GM13976 (cell line): ENCODE measurements around the gene RAB20.

Experiments
- DNase-seq: peaks from one replicate; pipeline ENCODE4 v3.0.0; 2012; ENCODE audit warnings: low spot score
- in situ Hi-C: fragments of 300-500 bp; cut with MboI; formaldehyde crosslinking; loops from one replicate; pipeline ENCODE4 v1.12.0; 2022; ENCODE audit warnings: low sequenced_read_pairs, mixed read lengths, inconsistent platforms; ENCODE audit not compliant: unreplicated experiment
- TF ChIP-seq, protein P1 (sequence below): IDR thresholded peaks from 2 replicates; pipeline ENCODE4 v1.5.1; 2012; ENCODE audit warnings: borderline replicate concordance, mild to moderate bottlenecking; ENCODE audit not compliant: insufficient read depth; ENCODE audit errors: extremely low read depth, missing control alignments, control extremely low read depth

Gene RAB20

DNA sequence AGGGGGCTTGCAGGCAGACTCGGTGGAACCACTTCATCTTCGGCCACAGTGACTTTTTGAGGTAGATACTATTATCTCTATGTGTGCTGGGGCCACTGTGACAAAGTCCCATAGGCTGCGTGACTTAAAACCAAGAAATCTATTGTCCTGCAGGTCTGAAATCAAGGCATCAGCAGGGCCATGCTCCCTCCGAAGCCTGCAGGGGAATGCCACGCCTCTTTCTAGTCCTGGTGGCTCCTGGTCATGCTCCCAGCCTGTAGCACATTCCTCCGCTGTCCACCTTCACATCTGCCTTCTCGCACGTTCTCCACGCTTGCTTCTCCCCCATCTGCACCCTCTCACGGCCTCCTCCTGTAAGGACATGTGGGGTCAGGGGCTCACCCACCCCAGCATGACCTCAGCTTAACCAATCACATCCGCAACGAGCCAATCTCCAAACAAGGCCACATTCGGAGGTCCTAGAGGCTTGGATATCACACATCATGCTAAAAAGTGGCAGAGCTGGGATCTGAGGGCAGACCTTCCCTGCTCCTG is 21.0 kb upstream of the RAB20 start:
- in situ Hi-C loops, result loop anchor here (25.0 kb wide), 1 partner anchor 230 kb away; no protein-coding TSS in a partner anchor
- no peak for DNase-seq
- TF ChIP-seq, protein P1, sequence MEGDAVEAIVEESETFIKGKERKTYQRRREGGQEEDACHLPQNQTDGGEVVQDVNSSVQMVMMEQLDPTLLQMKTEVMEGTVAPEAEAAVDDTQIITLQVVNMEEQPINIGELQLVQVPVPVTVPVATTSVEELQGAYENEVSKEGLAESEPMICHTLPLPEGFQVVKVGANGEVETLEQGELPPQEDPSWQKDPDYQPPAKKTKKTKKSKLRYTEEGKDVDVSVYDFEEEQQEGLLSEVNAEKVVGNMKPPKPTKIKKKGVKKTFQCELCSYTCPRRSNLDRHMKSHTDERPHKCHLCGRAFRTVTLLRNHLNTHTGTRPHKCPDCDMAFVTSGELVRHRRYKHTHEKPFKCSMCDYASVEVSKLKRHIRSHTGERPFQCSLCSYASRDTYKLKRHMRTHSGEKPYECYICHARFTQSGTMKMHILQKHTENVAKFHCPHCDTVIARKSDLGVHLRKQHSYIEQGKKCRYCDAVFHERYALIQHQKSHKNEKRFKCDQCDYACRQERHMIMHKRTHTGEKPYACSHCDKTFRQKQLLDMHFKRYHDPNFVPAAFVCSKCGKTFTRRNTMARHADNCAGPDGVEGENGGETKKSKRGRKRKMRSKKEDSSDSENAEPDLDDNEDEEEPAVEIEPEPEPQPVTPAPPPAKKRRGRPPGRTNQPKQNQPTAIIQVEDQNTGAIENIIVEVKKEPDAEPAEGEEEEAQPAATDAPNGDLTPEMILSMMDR, result no peak

DNA sequence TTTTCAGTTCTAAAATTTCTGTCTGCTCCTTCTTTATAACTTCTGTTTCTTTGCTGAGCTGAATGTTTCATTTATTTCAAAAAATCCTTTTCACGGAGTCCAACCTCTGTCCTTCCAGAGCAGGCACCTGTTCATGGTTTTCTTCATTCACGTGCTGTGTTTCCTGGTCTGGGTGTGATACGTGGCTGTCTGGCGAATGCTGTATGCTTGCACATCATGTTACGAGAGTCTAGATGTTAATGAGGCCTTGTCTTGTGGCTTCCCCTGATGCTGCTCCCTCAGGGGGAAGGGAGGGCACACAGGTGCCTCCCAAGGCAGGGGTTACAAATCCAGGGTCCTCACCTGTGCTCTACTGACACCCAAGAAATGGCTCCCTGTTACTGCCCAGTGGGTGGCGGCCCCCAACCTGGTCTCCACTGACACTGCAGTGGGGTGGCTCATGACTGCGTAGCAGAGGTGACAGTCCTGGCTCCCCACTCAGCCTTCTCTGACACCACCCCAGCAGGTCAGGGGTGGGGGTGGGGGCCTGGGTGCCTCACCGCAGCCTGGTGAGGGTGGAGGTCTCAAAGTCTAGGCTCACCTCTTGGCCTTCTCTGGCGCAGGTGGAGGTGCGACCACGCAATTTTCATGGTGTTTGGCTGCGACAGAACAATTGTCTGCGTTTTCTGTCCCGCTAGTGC is 20.1 kb upstream of the RAB20 start:
- TF ChIP-seq, protein P1, result no peak
- in situ Hi-C loops, result loop anchor here (25.0 kb wide), 1 partner anchor 231 kb away; no protein-coding TSS in a partner anchor
- no peak for DNase-seq

DNA sequence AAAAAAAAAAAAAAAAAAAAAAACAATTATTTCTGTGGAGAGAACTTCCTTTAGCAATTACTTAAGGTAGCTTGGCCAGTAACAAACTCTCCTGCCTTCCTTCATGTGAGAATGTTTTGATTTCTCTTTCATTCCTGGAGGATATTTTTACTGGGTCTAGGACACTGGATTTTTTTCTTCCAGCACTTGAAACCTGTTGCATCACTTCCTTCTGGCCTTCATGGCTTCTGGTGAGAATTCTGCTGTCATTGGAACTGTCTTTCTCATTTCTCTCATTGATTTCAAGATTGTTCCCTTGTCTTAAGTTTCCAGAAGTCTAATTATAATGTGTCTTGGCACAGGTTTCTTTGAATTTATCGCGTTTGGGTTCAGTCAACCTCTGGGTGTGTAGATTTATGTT is 19.3 kb upstream of the RAB20 start:
- DNase-seq, result no peak
- in situ Hi-C loops, result loop anchor here (25.0 kb wide), 1 partner anchor 232 kb away; no protein-coding TSS in a partner anchor
- TF ChIP-seq, protein P1, result no peak

DNA sequence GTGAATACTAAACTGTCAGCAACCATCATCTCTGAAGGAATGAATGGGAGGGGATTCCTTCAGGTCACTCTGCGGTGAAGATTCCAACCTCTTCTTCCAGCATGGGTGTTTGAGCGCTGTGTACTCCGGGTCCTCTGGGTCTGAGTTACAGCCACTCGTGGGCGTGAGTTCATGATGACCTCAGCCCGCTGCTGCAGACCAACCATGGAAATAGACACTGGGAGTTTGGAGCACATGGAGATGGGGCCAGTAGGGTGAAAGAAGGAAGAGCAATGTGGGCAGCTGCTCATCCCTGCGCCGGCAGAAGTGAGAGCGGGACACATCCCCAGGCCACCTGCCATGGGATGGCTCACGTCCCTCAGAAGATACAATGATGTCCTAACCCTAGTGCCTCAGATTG is 16.8 kb upstream of the RAB20 start:
- no peak for DNase-seq
- in situ Hi-C loops, result loop anchor here (25.0 kb wide), 1 partner anchor 234 kb away; no protein-coding TSS in a partner anchor
- TF ChIP-seq, protein P1, result no peak

DNA sequence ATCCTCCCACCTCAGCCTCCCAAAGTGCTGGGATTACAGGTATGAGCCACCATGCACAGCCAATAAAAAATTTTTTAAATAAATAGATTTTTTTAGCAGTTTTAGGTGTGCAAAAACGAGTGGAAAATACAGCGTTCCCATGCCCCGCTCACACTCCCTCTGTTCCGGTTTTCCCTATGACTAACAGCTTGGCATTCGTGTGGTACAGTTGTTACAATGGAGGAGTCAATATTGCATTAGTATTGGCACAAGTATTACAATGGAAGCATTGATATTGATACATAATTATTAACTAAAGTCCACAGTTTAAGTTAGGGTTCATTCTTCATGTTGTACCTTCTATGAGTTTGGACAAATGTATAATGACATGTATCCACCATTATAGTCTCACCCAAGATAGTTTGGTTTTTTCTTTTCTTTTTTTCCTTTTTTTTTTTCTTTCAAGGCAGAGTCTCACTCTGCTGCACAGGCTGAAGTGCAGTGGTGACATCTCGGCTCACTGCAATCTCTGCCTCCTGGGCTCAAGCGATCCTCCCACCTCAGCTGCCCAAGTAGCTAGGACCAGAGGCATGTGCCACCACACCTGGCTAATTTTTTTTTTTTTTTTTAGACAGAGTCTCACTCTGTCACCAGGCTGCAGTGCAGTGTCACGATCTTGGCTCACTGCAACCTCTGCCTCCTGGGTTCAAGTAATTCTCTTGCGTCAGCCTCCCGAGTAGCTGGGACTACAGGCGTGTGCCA is 15.4 kb upstream of the RAB20 start:
- TF ChIP-seq, protein P1, result no peak
- in situ Hi-C loops, result loop anchor here (25.0 kb wide), 1 partner anchor 235 kb away; no protein-coding TSS in a partner anchor
- no peak for DNase-seq

DNA sequence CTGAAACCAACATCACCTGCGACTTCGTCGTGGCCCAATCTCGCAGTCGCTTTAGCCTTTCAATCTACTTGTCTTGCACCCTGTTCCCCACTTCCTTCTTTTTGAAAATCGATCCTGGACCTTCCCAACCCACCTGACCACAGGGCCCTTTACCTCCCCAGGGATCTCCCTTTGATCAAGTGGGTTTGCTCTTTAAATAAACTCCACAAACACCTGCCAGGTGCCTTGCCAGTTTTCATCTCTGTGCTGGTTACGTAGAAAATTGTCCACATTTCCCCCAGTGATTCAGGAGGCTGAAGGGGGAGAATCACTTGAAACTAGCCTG is 14.5 kb upstream of the RAB20 start:
- TF ChIP-seq, protein P1, result no peak
- no peak for DNase-seq
- in situ Hi-C loops, result loop anchor here (25.0 kb wide), 1 partner anchor 236 kb away; no protein-coding TSS in a partner anchor
